H1 (cell line): ENCODE data around the gene MAP4K4. TPM values are rescaled to one million over a fixed set of nuclear protein-coding genes. Genes with fewer than 3 reads are reported as not detected.

Experiments
- CTCF ChIA-PET: fragments of 300-600 bp; sonication (Branson Sonifier 250); formaldehyde crosslinking; loops from one replicate; lab custom pipeline; 2021; ENCODE audit not compliant: partially characterized antibody; lab: Charles Lee
- POLR2A ChIA-PET: fragments of 300-600 bp; sonication (Branson Sonifier 250); formaldehyde crosslinking; loops from one replicate; lab custom pipeline; 2021; ENCODE audit warnings: inconsistent platforms; ENCODE audit not compliant: partially characterized antibody; lab: Charles Lee
- DNase-seq, 2 experiments: peaks; one replicate each; pipeline versions ENCODE4 v3.0.0 to v3.0.0-alpha.2; 2010 to 2022; ENCODE audit warnings: low spot score in 2 of 2, low read depth in 1 of 2, mixed read lengths in 1 of 2
- FAIRE-seq: peaks from 2 replicates; lab custom pipeline; 2011; peaks lifted over from hg19 to GRCh38; lab: Jason Lieb, UNC
- H2AFZ ChIP-seq: 2 replicates; pipeline ENCODE4 v1.8.1; 2012; ENCODE audit warnings: low read length, inconsistent platforms
- H2AK5ac ChIP-seq: 2 replicates; pipeline ENCODE4 v1.6.1; 2013; ENCODE audit warnings: low read depth, low read length
- H2BK120ac ChIP-seq: replicated peaks from 2 replicates; pipeline ENCODE3; 2013; ENCODE audit warnings: low read depth, low read length, inconsistent platforms
- H2BK12ac ChIP-seq: 2 replicates; pipeline ENCODE4 v1.6.1; 2013; ENCODE audit warnings: low read depth, low read length
- H2BK15ac ChIP-seq: 2 replicates; pipeline ENCODE4 v1.6.1; 2013; ENCODE audit warnings: low read length
- H2BK20ac ChIP-seq: 2 replicates; pipeline ENCODE4 v1.6.1; 2013; ENCODE audit warnings: low read length
- H2BK5ac ChIP-seq: 2 replicates; pipeline ENCODE4 v1.6.1; 2013; ENCODE audit warnings: low read depth, low read length
- H3K14ac ChIP-seq: 2 replicates; pipeline ENCODE4 v1.6.1; 2013; ENCODE audit warnings: inconsistent platforms; ENCODE audit not compliant: insufficient read length
- H3K18ac ChIP-seq: 2 replicates; pipeline ENCODE4 v1.6.1; 2013; ENCODE audit warnings: low read length; ENCODE audit errors: extremely low read depth
- H3K23ac ChIP-seq: 2 replicates; pipeline ENCODE4 v1.6.1; 2013; ENCODE audit warnings: inconsistent platforms; ENCODE audit not compliant: insufficient read length
- H3K23me2 ChIP-seq: 2 replicates; pipeline ENCODE4 v1.6.1; 2013; ENCODE audit warnings: low read depth, low read length
- H3K27ac ChIP-seq: 2 replicates; pipeline ENCODE4 v1.6.1; 2011; ENCODE audit warnings: low read depth, low read length, inconsistent platforms
- H3K27me3 ChIP-seq, 4 experiments: replicated peaks in 1 of 4; 1 replicate in 1 of 4; 2 replicates in 3 of 4; pipeline versions ENCODE4 v1.6.1 to v1.8.1; 2011 to 2013; ENCODE audit warnings: low read length in 3 of 4, mild to moderate bottlenecking in 3 of 4, inconsistent platforms in 2 of 4, mixed read lengths in 2 of 4, moderate library complexity in 1 of 4; ENCODE audit not compliant: control insufficient read depth in 3 of 4, insufficient read depth in 3 of 4; ENCODE audit errors: extremely low read depth in 1 of 4
- H3K36me3 ChIP-seq, 4 experiments: 2 replicates each; pipeline versions ENCODE4 v1.6.1 to v1.8.1; 2011 to 2013; ENCODE audit warnings: mild to moderate bottlenecking in 4 of 4, low read length in 3 of 4, moderate library complexity in 2 of 4, control low read depth in 1 of 4, inconsistent platforms in 1 of 4; ENCODE audit not compliant: insufficient read depth in 4 of 4, control insufficient read depth in 2 of 4
- H3K4ac ChIP-seq: replicated peaks from 2 replicates; pipeline ENCODE3; 2013; ENCODE audit warnings: low read length, low read depth, mixed read lengths, inconsistent platforms; ENCODE audit not compliant: insufficient read length
- H3K4me1 ChIP-seq, 4 experiments: replicated peaks in 1 of 4; 1 replicate in 1 of 4; 2 replicates in 3 of 4; pipeline versions ENCODE4 v1.6.1 to v1.8.1; 2011 to 2013; ENCODE audit warnings: low read length in 3 of 4, inconsistent platforms in 2 of 4, mixed read lengths in 1 of 4; ENCODE audit not compliant: insufficient read depth in 4 of 4, control insufficient read depth in 3 of 4
- H3K4me2 ChIP-seq, 2 experiments: 2 replicates each; pipeline versions ENCODE4 v1.6.1 to v1.8.1; 2011 to 2013; ENCODE audit warnings: low read depth in 2 of 2, low read length in 2 of 2, control low read depth in 1 of 2, inconsistent platforms in 1 of 2, mild to moderate bottlenecking in 1 of 2; ENCODE audit not compliant: insufficient read depth in 1 of 2
- H3K4me3 ChIP-seq, 4 experiments: fragments of 200-600, 300-600 bp in 1 of 4; sonication (generic), shearing (Covaris generic), sonication (Bioruptor Twin) in 1 of 4; 2 replicates each; pipeline versions ENCODE4 v1.5.1 to v1.8.1; 2011 to 2016; ENCODE audit warnings: low read length in 4 of 4, low read depth in 3 of 4, control low read depth in 2 of 4, inconsistent platforms in 2 of 4, mild to moderate bottlenecking in 2 of 4, mixed read lengths in 1 of 4, moderate library complexity in 1 of 4; ENCODE audit not compliant: insufficient read depth in 2 of 4; ENCODE audit errors: extremely low read depth in 1 of 4
- H3K56ac ChIP-seq: replicated peaks from 2 replicates; pipeline ENCODE3; 2013; ENCODE audit warnings: low read depth, mild to moderate bottlenecking, mixed read lengths, low read length, inconsistent platforms; ENCODE audit not compliant: insufficient read length
- H3K79me1 ChIP-seq: 2 replicates; pipeline ENCODE4 v1.6.1; 2013; ENCODE audit warnings: low read depth, low read length, control low read depth
- H3K79me2 ChIP-seq, 2 experiments: 2 replicates each; pipeline versions ENCODE4 v1.6.1 to v1.8.1; 2012 to 2013; ENCODE audit warnings: low read length in 2 of 2, mild to moderate bottlenecking in 2 of 2, inconsistent platforms in 1 of 2; ENCODE audit not compliant: insufficient read depth in 2 of 2, control insufficient read depth in 1 of 2
- H3K9ac ChIP-seq, 4 experiments: replicated peaks in 1 of 4; 1 replicate in 1 of 4; 2 replicates in 3 of 4; pipeline versions ENCODE4 v1.6.1 to v1.8.1; 2011 to 2013; ENCODE audit warnings: low read depth in 3 of 4, low read length in 3 of 4, control low read depth in 2 of 4, mild to moderate bottlenecking in 2 of 4, moderate library complexity in 2 of 4, inconsistent platforms in 1 of 4; ENCODE audit errors: extremely low read depth in 1 of 4
- H3K9me3 ChIP-seq, 2 experiments: 2 replicates each; pipeline versions ENCODE4 v1.6.1 to v1.8.1; 2012 to 2013; ENCODE audit warnings: mild to moderate bottlenecking in 2 of 2, moderate library complexity in 2 of 2, control low read depth in 1 of 2, inconsistent platforms in 1 of 2, low read depth in 1 of 2, low read length in 1 of 2, mixed read lengths in 1 of 2; ENCODE audit not compliant: insufficient read depth in 2 of 2
- H4K20me1 ChIP-seq, 2 experiments: replicated peaks in 1 of 2; 2 replicates each; pipeline versions ENCODE3 to v1.8.1; 2011 to 2013; ENCODE audit warnings: inconsistent platforms in 2 of 2, low read length in 2 of 2, mild to moderate bottlenecking in 1 of 2; ENCODE audit not compliant: insufficient read depth in 2 of 2, control insufficient read depth in 1 of 2
- H4K5ac ChIP-seq: 2 replicates; pipeline ENCODE4 v1.6.1; 2013; ENCODE audit warnings: low read length, low read depth, mixed read lengths, inconsistent platforms; ENCODE audit not compliant: insufficient read length
- H4K8ac ChIP-seq: 2 replicates; pipeline ENCODE4 v1.8.0; 2013; ENCODE audit warnings: mild to moderate bottlenecking, moderate library complexity, low read length, inconsistent platforms; ENCODE audit not compliant: insufficient read depth; ENCODE audit errors: extremely low read depth
- H4K91ac ChIP-seq: replicated peaks from 2 replicates; pipeline ENCODE3; 2013; ENCODE audit warnings: low read length, mixed read lengths, inconsistent platforms; ENCODE audit not compliant: insufficient read length
- GTF2F1 ChIP-seq: IDR thresholded peaks from 2 replicates; pipeline ENCODE4 v1.6.1; 2012; ENCODE audit warnings: low read depth, low read length, improper control_type of control experiment, borderline replicate concordance
- HDAC6 ChIP-seq: IDR thresholded peaks from one replicate; pipeline ENCODE4 v1.7.1; 2012; ENCODE audit warnings: low read depth, mild to moderate bottlenecking, inconsistent platforms, low read length, moderate library complexity
- KDM4A ChIP-seq: IDR thresholded peaks from one replicate; pipeline ENCODE4 v1.7.1; 2012; ENCODE audit warnings: low read depth, mild to moderate bottlenecking, moderate library complexity, low read length, inconsistent platforms; ENCODE audit not compliant: severe bottlenecking
- WGBS, 2 experiments: shearing (Covaris generic) in 1 of 2; methylation state at CpG; one replicate each; pipeline versions ENCODE4 v1.1.6 to v1.1.7; 2013 to 2015; ENCODE audit warnings: low lambda C conversion rate in 2 of 2, mixed read lengths in 2 of 2, inconsistent platforms in 1 of 2, low coverage in 1 of 2, missing lambda C conversion rate in 1 of 2; ENCODE audit not compliant: insufficient replicate concordance in 2 of 2, insufficient coverage in 1 of 2, insufficient read length in 1 of 2; ENCODE audit errors: extremely low coverage in 1 of 2, missing lambda C conversion rate in 1 of 2; 5-methylcytosine and 5-hydroxymethylcytosine counted together
- polyA plus RNA-seq, 7 experiments: library from polyadenylated mRNA; depleted of rRNA in 3 of 7; stranded (reverse) in 5 of 7; unstranded in 2 of 7; fragments of >200 nt in 5 of 7; fragments of 200-250 nt in 2 of 7; gene quantifications; 1 replicate in 5 of 7; 2 replicates in 1 of 7; 4 replicates in 1 of 7; pipeline versions ENCODE4 v1.2.1 to v1.2.3, GENCODE V29; 2011 to 2013; ENCODE audit warnings: missing spikeins in 2 of 7, mixed read lengths in 2 of 7
- total RNA-seq: library from RNA; stranded (reverse); fragmentation: NEBNext Ultra II Directional; extraction: Animal tissue kit (Norgen Biotek cat#: 25700); gene quantifications from 2 replicates; pipeline ENCODE4 v1.2.1, GENCODE V29; 2021

The MAP4K4 gene
- total and polyA plus RNA-seq, 2 of the 8 experiments (the other 6 are each of a cell fraction or from before 2014, with no cell fraction given), result 53.2 to 138 TPM

DNA sequence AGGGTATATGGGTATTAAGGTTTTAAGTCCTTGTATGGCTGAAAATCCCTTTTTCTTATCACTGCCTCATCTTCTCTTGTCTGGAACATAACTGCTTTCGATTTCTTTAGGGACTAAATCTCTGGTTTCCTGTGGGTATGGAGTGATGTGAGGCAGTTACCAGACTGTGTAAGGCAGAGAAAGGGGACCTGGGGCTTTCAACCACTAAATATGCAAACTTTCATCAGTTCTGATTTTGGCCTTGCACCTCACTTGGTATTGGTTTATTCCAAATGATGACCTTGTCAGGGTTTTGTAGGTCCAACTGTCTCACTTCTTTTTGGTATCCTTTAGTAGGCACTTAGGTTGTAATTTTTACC is 9.3 kb downstream of the MAP4K4 start:
- no peak overlapping the region for H2AK5ac ChIP-seq
- H3K4ac ChIP-seq, result no peak overlapping the region
- no peaks in the 10 kb centered on the region; the same call in 1 of the 2 replicates for H3K23me2 ChIP-seq
- DNase-seq, result no peak
- no peak overlapping the region for H2BK15ac ChIP-seq
- FAIRE-seq, result no peak
- peaks cover 39 to 98% of the 10 kb centered on the region in 2 experiments for H3K79me2 ChIP-seq
- H2AFZ ChIP-seq, result no peak overlapping the region
- no peak overlapping the region for H2BK5ac ChIP-seq
- peaks cover 0 to 3% (median 2%) of the 10 kb centered on the region in 4 experiments; a peak in 2 of 8 replicates for H3K36me3 ChIP-seq
- no peak overlapping the region for H3K56ac ChIP-seq
- peaks cover 3 to 21% (median 10%) of the 10 kb centered on the region in 4 experiments; a peak in 5 of 7 replicates for H3K4me1 ChIP-seq
- no peak overlapping the region for H3K23ac ChIP-seq
- no peak overlapping the region for H3K18ac ChIP-seq
- no peak overlapping the region for H4K5ac ChIP-seq
- no peak overlapping the region for H2BK120ac ChIP-seq
- no peaks in the 10 kb centered on the region for H3K27me3 ChIP-seq
- H3K14ac ChIP-seq, result no peak overlapping the region
- H3K27ac ChIP-seq, result no peak overlapping the region
- H3K79me1 ChIP-seq, result peaks cover 13% of the 10 kb centered on the region
- ChIA-PET CTCF (interaction anchor here (0.7 to 3.2 kb wide), 3 partner anchors 10 to 177 kb away, joined by 3 to 13 read pairs (median 3); no protein-coding TSS in a partner anchor), POLR2A (interaction anchor here (6.5 kb wide), 1 partner anchor 9 kb away, joined by 33 read pairs; the partner anchor contains the start of gene MAP4K4)
- no peak overlapping the region for H3K4me3 ChIP-seq
- H4K8ac ChIP-seq, result no peak overlapping the region
- H3K9me3 ChIP-seq, result no peaks in the 10 kb centered on the region
- TF ChIP-seq HDAC6 (no peak), GTF2F1 (no peak), KDM4A (no peak)
- TF ChIP-seq, all 59 proteins: peak for 0
- no peak overlapping the region for H3K9ac ChIP-seq
- H3K4me2 ChIP-seq, result no peak overlapping the region
- no peak overlapping the region for H2BK12ac ChIP-seq
- no peak overlapping the region for H4K91ac ChIP-seq
- 95% methylated on average over 1 of the region's 1 CpG; no CpG with 5 or more reads in 1 of the 2 experiments for WGBS, 2 experiments
- H4K20me1 ChIP-seq, result peaks cover 12 to 15% of the 10 kb centered on the region in 2 experiments
- no peak overlapping the region for H2BK20ac ChIP-seq
